NOMO-1 (cell line): Measurements from ENCODE around the gene ZSCAN26.
"Not testable (repeated sequence)": the region's sequence is repeated elsewhere in the genome, so short reads cannot be mapped to it uniquely, and the experiment has no call there.

ENCODE experiments used
- DNase-seq, 2 experiments: peaks; one replicate each; lab custom pipeline; 2025; ENCODE audit not compliant: unreplicated experiment in 2 of 2; lab: John Stamatoyannopoulos, UW

Gene ZSCAN26

DNA sequence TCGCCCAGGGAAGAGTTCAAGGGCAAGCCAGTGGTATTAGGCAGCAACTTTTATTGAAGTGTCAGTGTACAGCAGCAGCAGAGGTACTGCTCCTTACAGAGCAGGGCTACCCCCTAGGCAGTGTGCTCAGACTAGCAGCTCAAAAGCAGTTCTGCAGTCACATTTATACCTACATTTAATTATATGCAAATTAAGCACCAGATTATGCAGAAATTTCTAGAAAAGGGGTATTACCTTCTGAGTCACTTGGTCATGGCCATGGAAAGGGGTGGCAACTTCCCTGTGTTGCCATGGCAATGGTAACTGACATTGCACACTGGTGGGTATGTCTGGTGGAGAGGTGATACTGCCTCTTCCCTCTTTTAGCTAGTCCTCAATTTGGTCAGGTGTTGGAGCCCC is 12.8 kb upstream of the ZSCAN26 start:
- DNase-seq: no peak

DNA sequence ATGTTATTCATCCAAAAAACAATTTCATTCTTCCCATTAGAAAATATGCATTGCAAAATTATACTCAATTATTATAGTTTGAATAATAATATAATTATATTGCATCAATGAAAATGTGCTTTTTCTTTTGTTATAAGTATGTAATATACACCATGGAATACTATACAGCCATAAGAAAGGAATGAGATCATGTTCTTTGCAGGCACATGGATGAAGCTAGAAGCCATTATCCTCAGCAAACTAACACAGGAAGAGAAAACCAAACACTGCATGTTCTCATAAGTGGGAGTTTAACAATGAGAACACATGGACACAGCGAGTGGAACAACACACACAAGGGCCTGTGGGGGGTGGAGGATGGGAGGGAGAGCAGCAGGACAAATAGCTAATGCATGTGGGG is 9.9 kb upstream of the ZSCAN26 start:
- no peak for DNase-seq

DNA sequence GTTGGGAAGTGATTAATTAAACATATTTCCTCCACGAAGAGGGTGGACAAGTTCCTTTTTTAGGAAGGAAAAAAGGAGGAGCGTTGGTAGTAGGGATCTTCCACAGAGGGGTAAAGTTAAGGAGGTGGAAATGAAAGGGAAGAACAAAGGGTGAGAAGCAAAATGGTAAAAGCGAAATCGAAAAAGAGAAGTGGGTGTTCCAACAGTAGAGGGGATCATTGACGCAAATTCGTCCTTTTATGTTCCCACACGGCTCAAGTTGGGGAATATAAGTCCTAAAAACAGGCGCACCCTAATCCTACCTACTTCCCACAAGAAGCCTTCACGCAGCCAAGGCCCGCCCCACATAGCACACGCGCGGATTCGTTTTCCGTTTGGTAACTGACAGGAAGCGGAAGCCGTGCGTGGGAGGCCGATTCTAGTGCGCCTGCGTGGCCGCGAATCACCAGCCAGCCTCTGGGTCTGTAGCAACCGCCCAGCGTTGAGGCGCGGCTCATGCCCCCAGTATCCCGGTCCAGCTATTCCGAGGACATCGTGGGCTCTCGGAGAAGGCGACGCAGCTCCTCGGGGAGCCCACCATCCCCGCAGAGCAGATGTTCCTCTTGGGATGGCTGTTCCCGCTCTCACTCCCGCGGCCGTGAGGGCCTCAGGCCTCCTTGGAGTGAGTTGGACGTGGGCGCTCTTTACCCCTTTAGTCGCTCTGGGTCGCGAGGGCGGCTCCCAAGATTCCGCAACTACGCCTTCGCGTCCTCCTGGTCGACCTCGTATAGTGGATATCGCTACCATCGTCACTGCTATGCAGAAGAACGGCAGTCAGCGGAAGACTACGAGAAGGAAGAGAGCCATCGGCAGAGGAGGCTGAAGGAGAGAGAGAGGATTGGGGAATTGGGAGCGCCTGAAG is 7.8 kb upstream of the ZSCAN26 start, which contains the start of gene NKAPL:
Gene NKAPL, plus strand, starts transcription at position 421 of the 901 bp plus-strand sequence. Its CDS starts 75 bp downstream, at position 496.
- DNase-seq: peak in 1 of 2 experiments; percentile 25

DNA sequence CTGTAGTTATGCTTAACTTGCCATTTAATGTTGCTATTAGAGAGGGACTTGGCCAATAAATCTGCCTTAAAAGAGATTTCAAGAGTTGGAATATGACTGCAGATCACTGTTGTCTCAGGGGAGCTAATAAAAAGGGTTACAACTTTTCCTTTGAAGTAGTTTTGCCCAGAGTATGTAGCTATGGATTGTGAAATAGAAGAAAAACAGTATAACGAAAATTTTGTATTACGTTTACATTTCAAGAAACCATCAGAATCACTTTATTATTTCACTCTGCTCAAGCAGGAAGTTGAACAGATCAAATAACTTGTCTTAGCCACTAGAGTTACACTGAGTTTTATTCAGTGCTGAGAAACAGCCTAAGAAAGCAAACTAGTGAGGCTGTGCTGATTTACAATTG is 3.0 kb upstream of the ZSCAN26 start:
- DNase-seq: no peak

DNA sequence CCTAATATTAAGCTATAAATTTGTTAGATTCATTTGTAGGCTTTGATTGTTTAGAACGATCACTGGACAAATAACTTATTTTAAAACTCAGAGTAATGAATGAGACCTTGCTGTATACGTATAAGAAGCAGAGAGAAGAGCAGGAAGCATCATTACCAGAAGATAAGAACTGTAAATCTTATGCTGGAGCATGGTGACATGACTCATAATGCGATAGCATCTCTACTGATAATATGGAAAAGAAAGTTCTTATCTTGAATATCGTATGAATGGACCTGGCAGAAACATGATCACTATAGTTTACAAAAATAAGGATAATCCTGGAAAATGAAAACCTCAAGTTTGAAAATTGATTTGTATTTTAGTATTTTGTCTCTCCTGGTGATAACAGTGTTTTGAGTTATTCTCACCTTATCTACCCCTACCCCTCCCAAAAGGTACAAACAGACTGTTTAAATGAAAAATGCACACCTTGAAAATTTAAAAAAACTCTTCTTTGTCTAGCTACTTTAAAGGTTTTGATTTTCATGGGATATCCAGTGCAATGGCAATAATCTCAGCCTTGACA is 2.0 kb upstream of the ZSCAN26 start:
- no peak for DNase-seq

DNA sequence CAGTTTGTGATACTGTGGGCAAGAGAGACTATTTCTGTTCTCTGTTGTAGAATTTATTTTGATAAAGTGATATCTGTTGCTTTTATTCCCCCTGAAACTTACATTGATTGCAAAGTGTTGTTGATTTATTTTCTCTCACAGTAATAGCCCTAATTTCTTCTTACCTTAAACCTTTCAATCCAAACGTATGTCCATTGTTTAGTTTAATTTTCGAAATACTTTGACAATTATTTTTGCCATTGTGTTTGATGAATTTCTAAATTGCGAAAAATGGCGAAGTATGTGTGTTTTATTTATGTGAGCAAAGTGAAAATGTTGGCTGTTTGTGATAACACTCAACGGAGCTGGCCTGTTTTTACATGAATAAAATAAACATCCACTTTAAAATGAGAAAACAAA is 381 bp upstream of the ZSCAN26 start:
- no peak for DNase-seq

DNA sequence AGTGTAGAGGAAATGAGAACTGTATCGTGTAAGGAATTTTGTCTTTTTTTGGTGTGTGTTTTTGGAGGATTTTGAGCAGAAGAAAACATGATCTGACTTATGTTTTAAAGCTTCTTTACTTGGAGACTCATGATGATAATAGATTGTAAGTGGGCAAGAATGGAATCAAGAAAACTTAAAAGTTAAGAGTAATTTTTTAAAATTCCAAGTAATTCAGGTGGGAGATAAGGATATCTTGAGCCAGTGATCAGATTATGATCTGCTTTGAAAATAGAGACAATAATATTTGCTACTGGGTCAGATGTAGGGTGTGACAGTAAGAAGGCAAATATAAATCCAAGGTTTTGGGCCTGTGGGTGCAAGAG is 734 bp downstream of the ZSCAN26 start:
- no peak for DNase-seq

DNA sequence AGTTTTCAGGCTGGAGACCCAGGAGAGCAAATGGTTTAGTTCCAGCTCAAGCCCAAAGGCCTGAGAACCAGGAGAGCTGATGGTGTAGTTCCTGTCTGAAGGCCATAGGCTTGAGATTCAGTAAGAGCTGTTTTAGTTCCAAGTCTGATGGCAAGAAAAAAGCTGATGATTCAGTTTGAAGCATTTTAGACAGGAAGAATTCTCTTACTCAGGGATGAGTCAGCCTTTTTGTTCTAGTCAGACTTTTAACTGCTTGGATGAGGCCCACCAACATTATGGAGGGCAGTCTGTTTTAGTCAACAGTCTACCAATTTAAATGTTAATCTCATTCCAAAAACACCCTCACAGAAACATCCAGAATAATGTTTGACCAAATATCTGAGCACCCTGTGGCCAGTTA is 2.5 kb downstream of the ZSCAN26 start:
- peak in 1 of 2 experiments; percentile 18 for DNase-seq

DNA sequence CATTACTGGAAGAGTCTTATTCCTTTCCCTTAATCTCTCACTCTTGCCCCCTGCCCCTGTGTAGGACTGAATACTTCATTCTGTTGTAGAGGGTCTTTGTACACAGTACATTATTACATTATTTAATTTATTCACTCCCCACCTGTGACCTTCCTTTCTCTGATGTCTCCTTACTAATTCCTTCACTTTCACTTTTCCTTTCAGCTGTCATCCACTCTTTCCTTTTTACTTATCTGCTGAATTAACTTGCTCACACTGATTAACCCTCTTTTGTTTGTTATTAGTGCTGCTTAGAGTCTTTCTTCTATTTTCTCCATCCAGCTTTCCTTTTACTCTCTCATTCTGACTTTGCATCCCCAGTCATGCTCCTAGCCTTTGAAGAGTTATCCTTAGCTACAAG is 7.9 kb downstream of the ZSCAN26 start:
- no peak for DNase-seq

DNA sequence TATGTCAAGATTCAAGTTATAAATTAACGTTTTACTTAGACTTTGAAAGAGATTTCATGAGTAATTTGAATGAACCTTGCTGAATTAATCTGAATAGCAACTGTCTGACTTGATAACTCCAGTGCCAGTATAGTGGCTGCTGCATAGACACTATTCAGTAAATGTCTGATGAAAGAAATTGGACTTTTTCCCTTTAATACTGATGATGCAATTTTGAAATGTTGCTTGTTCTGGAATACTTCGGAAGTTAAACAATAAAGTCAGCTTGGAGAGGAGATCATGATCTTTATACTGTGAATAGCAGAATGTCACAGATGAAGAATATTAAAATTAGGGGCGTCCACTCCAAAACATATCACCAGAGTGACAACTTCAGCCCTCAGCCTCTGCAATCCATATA is 10.8 kb downstream of the ZSCAN26 start:
- DNase-seq: no peak

DNA sequence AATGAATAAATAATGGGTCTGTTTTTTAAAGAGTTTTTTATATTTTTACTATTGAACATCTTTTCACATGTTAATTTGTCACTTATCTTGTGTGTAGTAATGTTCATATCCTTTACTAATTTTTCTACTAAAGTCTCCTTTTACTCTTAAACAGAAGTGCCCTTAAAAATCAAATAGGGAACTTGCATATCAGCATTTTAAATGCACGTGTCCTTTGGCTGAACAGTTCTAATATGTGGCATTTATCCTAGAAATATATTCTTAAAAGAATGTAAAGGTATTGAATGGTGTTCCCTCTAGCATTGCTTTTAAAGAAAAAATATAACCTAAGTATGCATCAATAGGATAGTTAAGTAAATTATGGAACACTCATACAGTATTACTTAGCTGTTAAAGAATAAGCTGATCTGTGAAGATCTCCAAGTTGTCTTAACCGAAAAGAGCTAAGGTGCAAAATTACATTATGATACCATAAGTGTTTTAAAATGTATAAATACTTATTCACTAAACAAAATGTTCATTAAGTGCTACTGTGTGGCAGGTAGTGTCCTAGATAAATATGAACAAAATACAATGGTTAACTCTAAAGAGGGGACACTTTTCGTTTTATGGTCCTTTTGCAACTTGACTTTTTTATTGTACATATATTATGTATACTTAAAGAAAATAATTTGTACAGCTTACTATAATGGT is 13.8 kb downstream of the ZSCAN26 start:
- no peak for DNase-seq

DNA sequence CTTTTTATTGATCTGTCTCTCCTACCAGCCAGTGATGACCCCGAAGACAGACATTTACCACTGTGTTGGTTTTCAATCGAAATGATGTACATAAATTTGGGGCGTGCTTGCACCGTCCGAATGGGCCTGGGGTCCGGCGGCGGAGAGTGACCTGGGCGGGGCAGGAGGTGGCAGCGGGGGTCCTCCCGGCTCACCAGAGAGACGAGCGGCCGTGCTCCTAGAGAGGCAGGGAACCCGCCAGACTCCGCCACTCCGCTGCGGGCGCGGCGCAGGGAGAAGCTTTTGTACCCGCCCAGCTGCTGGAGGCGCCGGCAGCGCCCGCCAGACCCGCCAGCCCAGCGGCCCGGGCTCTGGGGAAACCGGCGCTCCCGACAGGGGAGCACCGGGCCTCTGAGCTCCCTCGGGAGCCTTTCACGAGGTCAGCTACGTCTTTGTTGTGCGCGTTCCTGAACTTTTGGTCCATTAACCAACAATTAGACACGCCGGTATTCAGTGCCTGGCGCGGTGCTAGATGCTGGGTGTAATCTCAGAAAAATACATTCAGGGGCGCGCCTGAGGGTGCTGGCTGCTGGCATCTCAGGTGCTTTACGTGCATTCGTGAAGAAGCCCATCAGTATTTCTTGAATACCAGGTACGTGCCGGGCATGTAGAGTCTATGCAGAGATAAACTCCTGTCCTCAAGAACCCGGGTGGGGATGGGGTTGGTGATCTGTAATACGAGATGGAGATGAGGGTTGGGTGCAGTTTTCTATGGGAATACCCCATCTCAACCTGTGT is 14.5 kb downstream of the ZSCAN26 start, which contains the start of gene PGBD1:
Gene PGBD1, plus strand, starts transcription at position 285 of the 777 bp plus-strand sequence. CDS start 2,242 bp downstream, outside the sequence.
- DNase-seq: peak; percentile 42 to 56

DNA sequence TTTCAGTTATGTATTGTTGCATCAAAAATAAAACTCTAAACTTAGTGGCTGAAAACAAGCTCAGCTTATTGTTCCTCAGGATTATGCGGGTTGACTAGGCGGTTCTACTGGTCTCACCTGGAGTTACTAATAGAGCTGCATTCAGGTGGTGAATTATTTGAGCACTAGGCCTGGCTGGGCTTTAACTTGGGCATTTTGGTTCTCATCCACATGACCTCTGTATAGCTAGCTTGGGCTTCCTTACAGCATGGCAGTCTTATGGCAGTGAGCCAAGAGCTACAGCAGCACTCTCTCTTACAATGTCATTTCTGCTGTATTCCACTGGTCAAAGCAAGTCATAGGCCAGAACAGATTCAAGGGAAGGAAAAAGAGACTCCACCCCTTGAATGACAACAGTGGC is 16.0 kb downstream of the ZSCAN26 start:
- no peak for DNase-seq

DNA sequence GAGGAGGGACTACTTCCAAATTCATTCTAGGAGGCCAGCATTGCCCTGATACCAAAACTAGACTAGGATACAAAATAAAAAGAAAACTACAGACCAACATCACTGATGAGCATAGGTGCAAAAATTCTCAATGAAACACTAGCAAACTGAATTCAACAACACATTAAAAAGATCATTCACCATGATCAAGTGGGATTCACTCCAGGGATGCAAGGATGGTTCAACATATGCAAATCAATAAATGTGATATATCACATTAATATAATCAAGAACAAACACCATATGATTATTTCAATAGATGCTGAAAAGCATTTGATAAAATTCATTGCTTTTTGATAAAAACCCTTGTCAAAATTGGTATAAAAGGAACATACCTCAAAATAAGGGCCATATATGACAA is 24.6 kb downstream of the ZSCAN26 start:
- DNase-seq: no peak

DNA sequence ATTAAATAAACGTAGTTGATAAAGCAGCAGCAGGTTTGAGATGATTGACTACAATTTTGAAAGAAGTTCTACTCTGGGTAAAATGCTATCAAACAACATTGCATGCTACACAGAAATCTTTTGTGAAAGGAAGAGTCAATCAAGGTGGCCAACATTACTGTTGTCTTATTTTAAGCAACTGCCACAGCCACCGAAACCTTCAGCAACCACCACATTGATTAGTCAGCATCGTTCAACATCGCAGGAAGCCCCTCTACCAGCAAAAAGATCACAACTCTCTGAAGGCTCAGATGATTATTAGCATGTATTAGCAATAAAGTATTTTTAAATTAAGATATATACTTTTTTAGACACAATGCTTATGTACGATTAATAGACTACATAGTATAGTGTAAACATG is 28.4 kb downstream of the ZSCAN26 start:
- DNase-seq: no peak

DNA sequence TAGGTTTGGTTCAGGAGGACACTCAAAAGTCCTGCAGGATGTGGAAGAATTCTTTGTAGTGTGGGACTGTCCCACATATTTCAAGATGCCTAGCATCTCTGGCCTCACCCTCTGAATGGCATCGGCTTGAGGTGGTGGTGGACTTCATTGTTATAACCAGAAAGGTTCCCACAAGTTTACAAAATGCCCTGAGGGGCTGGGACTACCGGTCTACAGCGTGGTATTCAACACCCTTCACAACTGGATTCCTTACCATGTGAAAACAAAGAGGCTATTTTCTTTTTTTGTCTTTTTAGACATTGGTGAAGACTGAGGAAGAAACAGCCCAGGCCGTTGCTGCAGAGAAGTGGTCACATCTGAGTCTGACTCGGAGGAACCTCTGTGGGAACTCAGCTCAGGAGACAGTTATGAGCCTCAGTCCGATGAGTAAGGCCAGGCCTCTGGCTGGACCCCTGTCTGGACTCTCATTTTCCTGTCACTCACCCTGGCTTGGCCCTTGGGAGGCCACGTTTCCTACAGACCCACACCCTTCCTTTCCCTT is 29.6 kb downstream of the ZSCAN26 start:
- DNase-seq: no peak

DNA sequence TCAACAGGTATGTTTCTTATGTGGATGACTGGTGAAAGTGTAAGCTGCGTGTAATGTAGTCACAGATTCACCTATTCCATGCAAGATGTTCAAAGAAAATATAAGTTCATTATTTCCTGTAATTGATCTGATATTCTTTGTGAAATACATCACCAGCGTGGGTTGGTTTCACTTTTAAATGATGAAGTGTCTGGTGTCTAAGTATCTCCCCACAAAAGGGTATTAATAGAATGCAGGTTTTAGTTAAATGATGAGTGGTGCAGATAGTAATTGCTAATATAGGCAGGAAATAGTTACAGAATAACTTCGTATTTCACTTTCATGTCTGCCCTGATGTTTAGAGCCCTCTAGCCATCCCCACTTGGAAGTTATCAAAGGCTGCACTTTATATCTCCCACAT is 36.6 kb downstream of the ZSCAN26 start:
- no peak for DNase-seq

DNA sequence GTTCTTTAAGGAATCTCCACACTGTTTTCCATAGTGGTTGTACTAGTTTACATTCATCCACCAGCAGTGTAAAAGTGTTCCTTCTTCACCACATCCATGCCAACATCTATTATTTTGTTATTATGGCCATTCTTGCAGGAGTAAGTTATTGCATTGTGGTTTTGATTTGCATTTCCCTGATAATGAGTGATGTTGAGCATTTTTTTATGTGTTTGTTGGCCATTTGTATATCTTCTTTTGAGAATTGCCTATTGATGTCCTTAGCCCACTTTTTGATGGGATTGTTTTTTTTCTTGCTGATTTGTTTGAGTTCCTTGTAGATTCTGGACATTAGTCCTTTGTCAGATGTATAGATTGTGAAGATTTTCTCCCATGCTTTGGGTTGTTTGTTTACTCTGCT is 39.4 kb downstream of the ZSCAN26 start:
- not testable (repeated sequence) for DNase-seq

DNA sequence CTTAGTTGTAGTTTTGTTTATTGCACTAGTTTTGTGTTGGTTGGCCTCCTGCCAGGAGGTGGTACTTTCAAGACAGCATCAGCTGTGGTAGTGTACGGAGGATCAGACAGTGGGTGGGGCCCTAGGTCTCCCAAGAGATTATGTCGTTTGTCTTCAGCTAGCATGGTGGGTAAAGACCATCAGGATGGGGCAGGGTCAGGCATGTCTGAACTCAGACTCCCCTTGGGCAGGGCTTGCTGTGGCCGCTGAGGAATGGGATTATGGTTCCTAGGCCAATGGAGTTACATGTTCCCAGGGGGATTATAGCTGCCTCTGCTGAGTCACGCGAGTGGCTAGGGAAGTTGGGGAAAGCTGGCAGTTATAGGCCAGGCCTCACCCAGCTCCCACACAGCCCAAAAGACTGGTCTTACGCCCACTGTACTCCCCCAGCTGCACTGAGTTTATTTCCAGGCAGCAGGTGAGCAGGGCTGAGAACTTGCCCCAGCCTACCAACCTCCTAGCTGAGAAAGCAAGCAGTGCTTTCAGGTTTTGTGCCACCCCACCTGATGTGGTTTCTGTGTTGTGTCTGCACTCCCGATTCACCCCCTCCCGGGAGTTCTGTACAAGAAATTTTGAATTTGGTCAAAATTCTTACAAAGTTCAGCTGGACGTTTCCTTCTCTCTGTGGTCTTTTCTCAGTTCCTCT is 44.3 kb downstream of the ZSCAN26 start:
- DNase-seq: no peak

DNA sequence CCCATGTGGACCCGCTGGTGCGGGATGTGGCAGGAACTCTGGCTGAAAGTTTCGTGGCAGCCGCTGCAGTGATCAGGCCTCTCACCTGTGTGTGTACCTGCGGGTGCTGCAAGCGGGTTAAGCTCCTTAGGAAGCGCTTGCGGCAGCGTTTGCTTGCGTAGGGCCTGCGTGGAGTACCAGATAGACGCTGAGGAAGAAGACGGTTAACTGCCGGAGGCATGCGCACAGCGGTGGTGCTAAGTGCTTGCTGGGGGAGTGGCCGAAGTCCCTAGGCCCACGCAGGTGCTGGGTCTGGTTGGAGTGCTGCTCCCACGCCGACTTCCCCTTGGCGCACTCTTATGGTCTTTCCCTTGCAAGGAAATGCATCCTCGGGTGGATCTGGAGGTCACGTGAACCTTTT is 46.0 kb downstream of the ZSCAN26 start:
- DNase-seq: no peak
